GM06990 (cell line): ENCODE data around the gene NLRP14.

ENCODE experiments used
- DNase-seq: peaks from one replicate; pipeline ENCODE4 v3.0.0-alpha.2; 2011; ENCODE audit not compliant: insufficient read length; ENCODE audit errors: extremely low read depth
- H3K27me3 ChIP-seq: replicated peaks from 2 replicates; pipeline ENCODE4 v1.6.0; 2011; ENCODE audit warnings: low read length; ENCODE audit not compliant: control insufficient read depth, insufficient read depth
- H3K36me3 ChIP-seq: 2 replicates; pipeline ENCODE4 v1.5.1; 2011; ENCODE audit warnings: low read length; ENCODE audit not compliant: control insufficient read depth, insufficient read depth
- H3K4me3 ChIP-seq: replicated peaks from 2 replicates; pipeline ENCODE4 v1.5.1; 2011; ENCODE audit warnings: low read depth, mild to moderate bottlenecking, control low read depth, low read length
- CTCF ChIP-seq: IDR thresholded peaks from 2 replicates; pipeline ENCODE4 v1.5.1; 2011; ENCODE audit warnings: low read length, control low read depth, mild to moderate bottlenecking, inconsistent platforms; ENCODE audit not compliant: insufficient read depth, poor library complexity, severe bottlenecking

NLRP14 gene

GRCh38 chr11:7057641-7058040, 37.4 kb downstream of the NLRP14 start:
- no peak for TF ChIP-seq CTCF
- no peak for DNase-seq
- Histone ChIP-seq H3K36me3 (no peaks in the 10 kb centered on the region), H3K4me3 (no peak overlapping the region), H3K27me3 (no peaks in the 10 kb centered on the region)

- no peak for TF ChIP-seq CTCF
- no peak for DNase-seq
- H3K36me3 ChIP-seq, result no peaks in the 10 kb centered on the region
Measured at GRCh38 chr11:7060868-7061267, 40.6 kb downstream of the NLRP14 start.

GRCh38 chr11:7062534-7062933, 42.3 kb downstream of the NLRP14 start:
- no peak for TF ChIP-seq CTCF
- no peak for DNase-seq
- no peaks in the 10 kb centered on the region for H3K27me3 ChIP-seq
- no peak overlapping the region for H3K4me3 ChIP-seq
- no peaks in the 10 kb centered on the region for H3K36me3 ChIP-seq

More at GRCh38 chr11:7060868-7061267, 40.6 kb downstream of the NLRP14 start:
- H3K27me3 ChIP-seq, result no peaks in the 10 kb centered on the region
- H3K4me3 ChIP-seq, result no peak overlapping the region

- H3K4me3 ChIP-seq, result no peak overlapping the region
- TF ChIP-seq CTCF, result no peak
- H3K27me3 ChIP-seq, result no peaks in the 10 kb centered on the region
- no peak for DNase-seq
- no peaks in the 10 kb centered on the region for H3K36me3 ChIP-seq
Measured at GRCh38 chr11:7072401-7073028, 52.2 kb downstream of the NLRP14 start.

- Histone ChIP-seq H3K4me3 (no peak overlapping the region), H3K27me3 (no peaks in the 10 kb centered on the region), H3K36me3 (no peaks in the 10 kb centered on the region)
- TF ChIP-seq CTCF, result no peak
- no peak for DNase-seq
Measured at GRCh38 chr11:7077101-7077500, 56.8 kb downstream of the NLRP14 start.
